Fibroblast of lung (primary cell): ENCODE measurements around the gene TJP3. TPM values are rescaled to one million over a fixed set of nuclear protein-coding genes. Genes with fewer than 3 reads are reported as not detected.

Source experiments
- DNase-seq, 2 donors: peaks; one replicate each; pipeline versions ENCODE4 v3.0.0 to v3.0.0-alpha.2; 2010; ENCODE audit warnings: low read depth in 2 of 2
- H2AFZ ChIP-seq: 2 replicates; pipeline ENCODE4 v1.5.1; 2012; ENCODE audit warnings: low read length, control low read depth, inconsistent platforms
- H3K27ac ChIP-seq: 2 replicates; pipeline ENCODE4 v1.5.1; 2011; ENCODE audit warnings: low read length, control low read depth; ENCODE audit not compliant: insufficient read depth
- H3K27me3 ChIP-seq: 2 replicates; pipeline ENCODE4 v1.5.1; 2011; ENCODE audit warnings: mild to moderate bottlenecking, low read length; ENCODE audit not compliant: control insufficient read depth, insufficient read depth
- H3K36me3 ChIP-seq: 2 replicates; pipeline ENCODE4 v1.5.1; 2011; ENCODE audit warnings: low read length; ENCODE audit not compliant: control insufficient read depth, insufficient read depth
- H3K4me1 ChIP-seq: 2 replicates; pipeline ENCODE4 v1.5.1; 2011; ENCODE audit warnings: low read length; ENCODE audit not compliant: control insufficient read depth, insufficient read depth; ENCODE audit errors: extremely low read depth
- H3K4me2 ChIP-seq: 2 replicates; pipeline ENCODE4 v1.5.1; 2011; ENCODE audit warnings: low read length, control low read depth; ENCODE audit not compliant: insufficient read depth; ENCODE audit errors: extremely low read depth
- H3K4me3 ChIP-seq, 4 experiments: fragments of 200-600 bp in 1 of 4; sonication (generic) in 1 of 4; replicated peaks in 1 of 4; 2 replicates each; pipeline ENCODE4 v1.5.1; 2011 to 2016; ENCODE audit warnings: low read length in 4 of 4, low read depth in 3 of 4, mild to moderate bottlenecking in 3 of 4, control low read depth in 2 of 4, inconsistent platforms in 1 of 4, mixed read lengths in 1 of 4; ENCODE audit not compliant: insufficient read depth in 1 of 4; ENCODE audit errors: control extremely low read depth in 1 of 4
- H3K79me2 ChIP-seq: 2 replicates; pipeline ENCODE4 v1.5.1; 2012; ENCODE audit warnings: mild to moderate bottlenecking, low read length, inconsistent platforms; ENCODE audit not compliant: control insufficient read depth, insufficient read depth
- H3K9ac ChIP-seq: 2 replicates; pipeline ENCODE4 v1.5.1; 2011; ENCODE audit warnings: mild to moderate bottlenecking, low read length, control low read depth; ENCODE audit not compliant: insufficient read depth
- H3K9me3 ChIP-seq: 2 replicates; pipeline ENCODE4 v1.5.1; 2012; ENCODE audit warnings: low read depth, low read length; ENCODE audit not compliant: control insufficient read depth, insufficient read depth
- H4K20me1 ChIP-seq: 2 replicates; pipeline ENCODE4 v1.5.1; 2011; ENCODE audit warnings: low read length; ENCODE audit not compliant: control insufficient read depth, insufficient read depth; ENCODE audit errors: extremely low read depth
- EZH2 ChIP-seq: IDR thresholded peaks from 2 replicates; pipeline ENCODE4 v1.5.1; 2012; ENCODE audit warnings: low read length, control low read depth, mild to moderate bottlenecking; ENCODE audit errors: missing control alignments
- polyA plus RNA-seq, 2 donors: library from polyadenylated mRNA; depleted of rRNA in 1 of 2; stranded (reverse) in 1 of 2; unstranded in 1 of 2; fragments of >200 nt; gene quantifications; 2 replicates each; pipeline ENCODE4 v1.2.1, GENCODE V29; 2011 to 2012; ENCODE audit warnings: missing spikeins in 1 of 2
- total RNA-seq: library from RNA; depleted of rRNA; stranded (reverse); fragments of >200 nt; gene quantifications from 2 replicates; pipeline ENCODE4 v1.2.1, GENCODE V29; 2014
- TF ChIP-seq, protein P1 (sequence below), 2 donors: IDR thresholded peaks in 1 of 2; conservative IDR thresholded peaks in 1 of 2; 1 replicate in 1 of 2; 2 replicates in 1 of 2; pipeline ENCODE4 v1.5.1; 2011 to 2012; ENCODE audit warnings: low read length in 2 of 2, control low read depth in 1 of 2, inconsistent platforms in 1 of 2, low read depth in 1 of 2, mild to moderate bottlenecking in 1 of 2

TJP3 gene
- total and polyA plus RNA-seq, 2 donors (not counting 1 experiment from before 2014, with no cell fraction given): not detected

DNA sequence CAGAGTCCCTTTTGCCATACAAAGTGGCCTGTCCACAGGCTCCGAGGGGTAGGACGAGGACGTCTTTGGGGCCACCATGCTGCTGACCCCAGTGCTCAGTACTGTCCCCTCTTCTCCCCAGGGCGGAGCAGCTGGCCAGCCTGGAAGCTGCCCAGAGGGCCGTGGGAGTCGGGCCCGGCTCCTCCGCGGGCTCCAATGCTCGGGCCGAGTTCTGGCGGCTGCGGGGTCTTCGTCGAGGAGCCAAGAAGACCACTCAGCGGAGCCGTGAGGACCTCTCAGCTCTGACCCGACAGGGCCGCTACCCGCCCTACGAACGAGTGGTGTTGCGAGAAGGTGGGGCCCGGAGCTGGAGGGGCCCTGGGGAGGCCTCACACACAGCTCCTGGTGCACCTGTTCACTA lies 32.2 kb downstream of the TJP3 start:
- Histone ChIP-seq H3K9ac (no peak overlapping the region), H2AFZ (no peak overlapping the region), H3K36me3 (no peaks in the 10 kb centered on the region), H3K4me1 (no peaks in the 10 kb centered on the region), H3K27me3 (no peaks in the 10 kb centered on the region), H3K4me2 (no peak overlapping the region), H3K79me2 (no peaks in the 10 kb centered on the region), H3K4me3 (no peak overlapping the region), H3K9me3 (no peaks in the 10 kb centered on the region), H3K27ac (no peak overlapping the region), H4K20me1 (no peaks in the 10 kb centered on the region)
- no peak for DNase-seq
- TF ChIP-seq, protein P1, sequence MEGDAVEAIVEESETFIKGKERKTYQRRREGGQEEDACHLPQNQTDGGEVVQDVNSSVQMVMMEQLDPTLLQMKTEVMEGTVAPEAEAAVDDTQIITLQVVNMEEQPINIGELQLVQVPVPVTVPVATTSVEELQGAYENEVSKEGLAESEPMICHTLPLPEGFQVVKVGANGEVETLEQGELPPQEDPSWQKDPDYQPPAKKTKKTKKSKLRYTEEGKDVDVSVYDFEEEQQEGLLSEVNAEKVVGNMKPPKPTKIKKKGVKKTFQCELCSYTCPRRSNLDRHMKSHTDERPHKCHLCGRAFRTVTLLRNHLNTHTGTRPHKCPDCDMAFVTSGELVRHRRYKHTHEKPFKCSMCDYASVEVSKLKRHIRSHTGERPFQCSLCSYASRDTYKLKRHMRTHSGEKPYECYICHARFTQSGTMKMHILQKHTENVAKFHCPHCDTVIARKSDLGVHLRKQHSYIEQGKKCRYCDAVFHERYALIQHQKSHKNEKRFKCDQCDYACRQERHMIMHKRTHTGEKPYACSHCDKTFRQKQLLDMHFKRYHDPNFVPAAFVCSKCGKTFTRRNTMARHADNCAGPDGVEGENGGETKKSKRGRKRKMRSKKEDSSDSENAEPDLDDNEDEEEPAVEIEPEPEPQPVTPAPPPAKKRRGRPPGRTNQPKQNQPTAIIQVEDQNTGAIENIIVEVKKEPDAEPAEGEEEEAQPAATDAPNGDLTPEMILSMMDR (conservative IDR thresholded peaks at IDR 0.05 in 1 of 2, IDR thresholded peaks at IDR 0.05 in 1 of 2; ENCODE audit: low read depth in 1 of 2, low read length in 2 of 2): no peak
- TF ChIP-seq EZH2: no peak

DNA sequence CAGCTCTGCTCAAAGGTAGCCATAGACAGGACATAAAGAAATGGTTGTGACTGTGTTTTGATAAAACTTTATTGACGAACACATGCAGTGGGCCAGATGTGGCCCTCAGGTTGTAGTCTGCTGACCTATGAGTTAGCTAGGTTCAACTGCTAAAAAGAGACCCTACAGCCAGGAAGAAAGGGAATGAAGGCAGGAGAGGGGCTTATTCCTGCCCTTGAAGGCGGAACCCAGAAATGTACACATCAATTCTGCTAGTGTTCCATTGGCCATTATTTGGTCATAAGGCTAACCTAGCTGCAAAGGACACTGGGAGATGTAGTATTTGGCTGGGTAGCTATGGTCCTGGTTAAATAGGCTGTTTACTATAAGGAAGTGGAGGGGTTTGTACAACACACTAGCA lies 35.3 kb downstream of the TJP3 start:
- TF ChIP-seq, protein P1 (conservative IDR thresholded peaks at IDR 0.05 in 1 of 2, IDR thresholded peaks at IDR 0.05 in 1 of 2; ENCODE audit: low read depth in 1 of 2, low read length in 2 of 2): no peak
- TF ChIP-seq EZH2: no peak
- no peak overlapping the region for H3K27ac ChIP-seq
- no peak overlapping the region for H3K4me2 ChIP-seq
- no peaks in the 10 kb centered on the region for H3K79me2 ChIP-seq
- H3K36me3 ChIP-seq: no peaks in the 10 kb centered on the region
- H3K9ac ChIP-seq: no peak overlapping the region
- no peaks in the 10 kb centered on the region for H3K27me3 ChIP-seq
- H2AFZ ChIP-seq: no peak overlapping the region
- no peak overlapping the region for H3K4me3 ChIP-seq
- H3K4me1 ChIP-seq: no peaks in the 10 kb centered on the region
- no peaks in the 10 kb centered on the region for H3K9me3 ChIP-seq
- no peak for DNase-seq
- no peaks in the 10 kb centered on the region for H4K20me1 ChIP-seq

DNA sequence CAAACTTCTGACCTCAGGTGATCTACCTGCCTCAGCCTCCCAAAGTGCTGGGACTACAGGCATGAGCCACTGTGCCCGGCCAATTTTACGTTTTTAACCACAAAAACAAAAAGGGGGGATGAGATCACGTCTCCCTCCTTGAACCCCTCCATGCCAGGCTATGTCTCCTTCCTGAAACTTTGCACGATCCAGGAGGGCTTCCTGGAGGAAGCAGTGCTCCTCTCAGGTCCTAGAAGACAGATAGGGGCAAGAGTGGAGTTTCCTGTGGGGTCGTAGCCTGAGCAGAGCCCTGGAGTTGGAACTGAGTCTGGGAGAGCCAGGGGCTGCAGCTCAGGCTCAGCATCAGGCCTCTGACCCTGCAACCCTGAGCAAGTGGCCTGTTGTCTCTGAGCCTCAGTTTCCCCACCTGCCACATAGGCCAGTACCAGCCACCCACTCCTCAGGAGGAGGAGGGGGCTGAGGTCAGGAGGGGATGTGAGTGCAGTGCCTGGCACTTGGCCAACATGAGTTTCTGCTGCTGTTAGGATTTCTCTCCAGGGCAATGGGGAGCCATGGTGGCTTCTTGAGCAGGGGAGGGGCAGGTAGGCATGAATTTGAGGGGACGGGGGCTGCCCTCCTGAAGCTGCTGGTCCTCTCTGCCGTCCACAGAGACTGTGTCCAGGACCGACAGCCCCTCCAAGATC lies 37.3 kb downstream of the TJP3 start:
- no peak overlapping the region for H3K4me3 ChIP-seq
- no peak overlapping the region for H2AFZ ChIP-seq
- no peaks in the 10 kb centered on the region for H3K9me3 ChIP-seq
- no peaks in the 10 kb centered on the region for H3K27me3 ChIP-seq
- no peak overlapping the region for H3K27ac ChIP-seq
- no peaks in the 10 kb centered on the region for H3K79me2 ChIP-seq
- TF ChIP-seq EZH2: no peak
- TF ChIP-seq, protein P1 (conservative IDR thresholded peaks at IDR 0.05 in 1 of 2, IDR thresholded peaks at IDR 0.05 in 1 of 2; ENCODE audit: low read depth in 1 of 2, low read length in 2 of 2): no peak
- no peak overlapping the region for H3K4me2 ChIP-seq
- no peaks in the 10 kb centered on the region for H3K4me1 ChIP-seq
- H4K20me1 ChIP-seq: no peaks in the 10 kb centered on the region
- H3K36me3 ChIP-seq: peaks cover 1% of the 10 kb centered on the region
- DNase-seq: no peak
- H3K9ac ChIP-seq: no peak overlapping the region
